ENCODE results near the gene RBBP8.

RBBP8 gene

DNA sequence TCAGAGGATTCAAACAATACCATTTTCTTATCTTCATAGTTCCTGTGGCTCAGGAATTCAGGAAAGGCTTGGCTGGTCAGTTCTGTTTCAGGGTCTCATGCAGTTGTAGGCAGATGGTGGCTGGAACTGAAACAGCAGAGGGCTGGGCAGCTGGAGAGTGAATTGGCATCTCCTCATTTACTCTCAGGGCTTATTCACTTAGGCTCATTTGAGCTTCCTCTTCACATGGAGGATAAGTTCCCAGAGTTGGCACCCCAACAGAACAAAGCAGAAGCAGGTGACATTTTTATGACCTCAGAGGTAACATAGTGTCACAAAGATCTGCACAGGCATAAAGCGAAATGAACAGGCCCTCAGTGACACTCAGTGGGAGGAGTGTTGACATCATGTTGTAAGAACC, 66.1 kb downstream of the RBBP8 start:
- DNase-seq (ENCODE audit: low spot score) = peak; percentile 2

GRCh38 chr18:22999647-23000046, 66.5 kb downstream of the RBBP8 start:
- no peak for DNase-seq (ENCODE audit: low spot score)

- DNase-seq (ENCODE audit: low spot score) = no peak
Observed at GRCh38 chr18:23003289-23003688, 70.2 kb downstream of the RBBP8 start.

GRCh38 chr18:23012249-23012648, 79.1 kb downstream of the RBBP8 start:
- DNase-seq (ENCODE audit: low spot score) = no peak

DNA sequence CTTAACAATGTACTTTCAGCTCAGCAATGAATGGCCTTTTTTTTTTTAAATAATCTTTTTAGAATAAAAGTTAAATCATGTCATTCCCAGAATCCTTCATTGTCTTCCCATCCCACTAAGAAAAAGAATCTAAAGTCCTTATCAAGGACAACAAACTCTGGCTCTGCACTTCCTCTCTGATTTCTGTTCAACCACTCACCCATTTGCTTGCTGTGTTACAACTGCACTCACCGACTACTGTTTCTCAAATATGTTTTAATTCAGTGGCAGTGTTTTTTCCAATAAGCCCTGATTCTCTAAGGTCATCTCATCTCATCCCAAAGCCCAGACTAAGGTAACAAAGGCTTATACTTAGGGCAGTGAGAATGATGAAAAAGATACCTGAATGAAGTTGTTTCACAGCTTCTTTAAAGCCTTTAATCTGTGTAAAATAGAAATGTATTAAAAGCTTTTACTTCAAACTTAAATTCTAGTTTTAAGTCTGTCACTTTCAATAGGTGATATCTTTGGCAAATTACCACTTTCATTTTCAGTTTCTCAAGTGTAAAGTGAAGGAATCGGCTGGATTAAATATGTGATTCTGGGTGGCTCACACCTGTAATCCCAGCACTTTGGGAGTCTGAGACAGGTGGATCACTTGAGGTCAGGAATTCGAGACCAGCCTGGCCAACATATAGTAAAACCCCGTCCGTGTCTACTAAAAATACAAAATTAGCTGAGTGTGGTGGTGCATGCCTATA, 87.6 kb downstream of the RBBP8 start:
- DNase-seq (ENCODE audit: low spot score) = no peak

GRCh38 chr18:23021623-23022022, 88.5 kb downstream of the RBBP8 start:
- no peak for DNase-seq (ENCODE audit: low spot score)

DNA sequence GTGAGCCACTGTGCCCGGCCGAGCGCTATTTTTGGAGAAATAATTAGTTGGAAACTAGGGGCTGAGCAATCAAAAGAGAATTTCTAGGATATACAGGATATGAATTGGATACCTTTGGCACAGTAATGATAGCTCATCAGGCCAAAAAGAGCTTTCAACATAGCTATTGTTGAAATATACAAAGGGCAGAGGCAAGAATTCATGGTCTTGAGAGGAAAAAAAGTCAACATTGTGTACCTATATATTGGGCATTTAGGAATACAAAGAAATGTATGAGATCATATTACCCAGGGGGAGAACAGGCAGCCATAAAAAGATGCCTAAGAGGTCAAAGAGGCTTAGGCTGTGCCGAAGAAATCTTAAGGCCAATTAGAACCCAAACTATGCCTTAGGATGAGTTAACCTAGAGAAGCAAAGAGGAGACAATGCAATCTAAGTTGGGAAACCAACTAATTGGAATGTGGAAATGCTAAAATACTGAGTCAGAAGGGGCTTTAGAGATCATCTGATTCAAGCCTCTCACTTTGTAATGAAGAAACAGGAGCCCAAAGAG, 99.0 kb downstream of the RBBP8 start:
- DNase-seq (ENCODE audit: low spot score) = peak; percentile 49

- no peak for DNase-seq (ENCODE audit: low spot score)
Observed at GRCh38 chr18:23033056-23033455, 99.9 kb downstream of the RBBP8 start.

GRCh38 chr18:23036660-23037201, 103.6 kb downstream of the RBBP8 start:
- DNase-seq (ENCODE audit: low spot score) = no peak

GRCh38 chr18:23037646-23038045, 104.5 kb downstream of the RBBP8 start:
- no peak for DNase-seq (ENCODE audit: low spot score)

DNA sequence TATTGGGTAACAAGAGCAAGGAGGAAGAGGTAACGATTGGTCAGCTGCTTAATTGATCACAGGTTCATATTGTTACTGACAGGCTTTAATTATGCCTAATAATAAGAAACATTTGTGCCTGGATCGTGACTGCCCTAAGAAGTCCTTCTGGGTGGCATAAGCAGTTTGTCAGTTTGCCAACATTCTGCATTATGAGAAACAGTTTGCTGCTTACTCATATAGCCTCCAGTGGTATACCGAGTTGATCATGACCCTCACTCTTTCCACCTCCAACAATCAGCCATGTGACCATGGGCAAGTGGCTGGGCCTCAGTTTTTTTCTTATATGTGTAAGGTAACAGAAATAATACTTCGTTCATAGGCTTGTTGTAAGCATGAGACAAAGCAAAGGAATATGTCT, 105.6 kb downstream of the RBBP8 start:
- DNase-seq (ENCODE audit: low spot score) = no peak

GRCh38 chr18:23042133-23042532, 109.0 kb downstream of the RBBP8 start:
- DNase-seq (ENCODE audit: low spot score) = no peak

DNA sequence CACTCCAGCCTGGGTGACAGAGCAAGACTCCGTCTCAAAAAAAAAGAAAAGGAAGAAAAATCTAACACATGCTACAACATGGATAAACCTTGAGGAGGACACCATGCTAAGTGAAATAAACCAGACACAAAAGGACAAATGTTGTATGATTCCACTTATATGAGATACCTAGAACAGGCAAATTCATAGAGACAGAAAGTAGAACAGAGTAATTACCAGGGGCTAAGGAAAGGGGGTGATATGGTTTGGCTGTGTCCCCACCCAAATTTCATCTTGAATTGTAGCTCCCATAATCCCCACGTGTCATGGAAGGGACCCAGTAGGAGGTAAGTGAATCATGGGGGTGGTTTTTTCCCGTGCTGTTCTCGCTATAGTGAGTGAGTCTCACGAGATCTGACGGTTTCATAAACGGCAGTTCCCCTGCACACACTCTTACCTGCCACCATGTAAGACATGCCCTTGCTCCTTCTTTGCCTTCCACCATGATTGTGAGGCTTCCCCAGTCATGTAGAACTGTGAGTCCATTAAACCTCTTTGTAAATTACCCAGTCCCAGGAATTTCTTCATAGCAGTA, 110.8 kb downstream of the RBBP8 start:
- no peak for DNase-seq (ENCODE audit: low spot score)

DNA sequence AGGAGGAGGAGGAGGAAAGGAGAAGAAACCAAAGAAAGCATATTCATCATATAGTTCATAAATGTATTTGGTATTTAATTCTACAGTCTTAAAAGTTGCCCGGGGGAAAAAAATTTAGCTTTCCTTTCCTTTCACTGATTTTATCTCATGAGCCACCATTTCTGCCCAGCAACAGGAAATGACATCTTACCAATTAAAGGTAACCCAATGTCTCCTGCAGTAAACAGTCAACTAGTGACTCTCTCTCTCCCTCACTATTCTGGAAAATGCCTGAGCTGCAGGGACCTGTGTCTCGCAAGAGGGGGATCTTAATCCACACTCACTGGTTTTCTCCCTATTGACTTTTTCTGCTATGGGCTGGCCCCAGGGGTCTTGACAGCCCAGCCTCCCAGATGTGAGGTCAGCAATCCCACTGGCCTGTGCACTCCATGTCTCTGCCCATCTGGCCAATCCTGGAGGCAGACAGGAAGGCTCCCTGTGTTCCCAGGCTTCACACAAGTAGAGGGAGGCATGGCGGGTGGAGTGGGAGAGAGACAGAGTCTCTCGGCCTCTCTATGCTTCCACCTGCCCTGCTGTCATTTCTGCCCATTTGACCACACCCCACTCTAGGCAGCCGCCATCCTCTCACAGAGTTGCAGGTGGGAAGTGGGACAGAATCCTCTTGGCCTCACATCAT, 116.7 kb downstream of the RBBP8 start:
- no peak for DNase-seq (ENCODE audit: low spot score)

GRCh38 chr18:23053776-23054457, 120.8 kb downstream of the RBBP8 start:
- DNase-seq (ENCODE audit: low spot score) = peak; percentile 50

DNA sequence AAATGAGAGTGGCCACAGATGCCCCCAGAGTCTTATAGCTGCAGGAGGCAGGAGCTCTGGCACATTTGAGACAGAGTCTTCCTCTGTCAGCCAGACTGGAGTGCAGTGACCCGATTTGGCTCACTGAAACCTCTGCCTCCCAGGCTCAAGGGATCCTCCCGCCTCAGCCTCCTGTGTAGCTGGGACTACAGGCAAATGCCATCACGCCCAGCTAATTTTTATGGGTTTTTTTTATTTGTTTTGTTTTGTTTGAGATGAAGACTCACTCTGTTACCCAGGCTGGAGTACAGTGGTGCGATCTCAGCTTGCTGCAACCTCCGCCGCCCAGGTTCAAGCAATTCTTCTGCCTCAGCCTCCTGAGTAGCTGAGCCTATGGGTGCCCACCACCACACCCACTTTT, 121.4 kb downstream of the RBBP8 start:
- no peak for DNase-seq (ENCODE audit: low spot score)

DNA sequence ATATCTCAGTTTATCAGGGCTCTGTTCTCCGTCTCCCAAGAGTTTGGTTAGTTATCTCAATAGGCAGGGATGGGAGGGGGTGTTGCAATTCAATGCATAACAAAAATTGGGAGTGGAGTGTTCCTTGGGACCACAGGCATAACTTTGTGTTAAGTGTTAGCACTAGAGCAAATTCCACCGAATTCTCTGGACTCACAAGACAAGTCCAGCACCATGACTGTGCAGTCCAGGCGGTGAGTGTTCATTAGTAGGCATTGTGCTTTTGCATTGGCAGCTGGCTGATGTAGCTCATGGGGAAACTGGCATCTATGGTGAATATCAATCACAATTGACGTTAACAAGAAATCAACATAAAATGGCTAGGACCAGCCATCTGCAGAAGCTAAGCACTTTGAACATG, 123.2 kb downstream of the RBBP8 start:
- DNase-seq (ENCODE audit: low spot score) = no peak

DNA sequence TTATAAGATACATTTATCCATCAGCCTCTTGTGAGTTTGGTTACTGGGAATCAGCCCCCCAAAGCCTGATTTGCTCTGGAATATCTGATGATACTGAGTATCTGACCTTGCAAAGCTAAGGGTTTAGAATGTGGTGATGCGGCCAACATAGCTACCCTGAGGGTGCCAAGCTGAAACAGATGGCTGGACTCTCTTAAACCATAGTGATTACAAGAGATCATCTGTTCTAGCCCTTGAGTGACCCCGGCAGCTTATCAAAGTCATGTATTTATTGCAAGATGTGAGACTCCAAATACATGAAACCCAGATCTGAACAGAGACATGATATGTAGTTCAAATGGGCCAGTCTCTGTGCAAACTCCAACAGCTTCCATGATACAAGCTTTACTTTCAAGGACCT, 124.0 kb downstream of the RBBP8 start:
- DNase-seq (ENCODE audit: low spot score) = no peak

- DNase-seq (ENCODE audit: low spot score) = peak; percentile 24
Observed at GRCh38 chr18:23058746-23059415, 125.8 kb downstream of the RBBP8 start.

- no peak for DNase-seq (ENCODE audit: low spot score)
Observed at GRCh38 chr18:23059541-23060465, 126.7 kb downstream of the RBBP8 start.

GRCh38 chr18:23062011-23062410, 128.9 kb downstream of the RBBP8 start:
- no peak for DNase-seq (ENCODE audit: low spot score)
